CD4-positive, alpha-beta memory T cell (primary cell): ENCODE data around the gene GHDC. TPM values are rescaled to one million over a fixed set of nuclear protein-coding genes. Genes with fewer than 3 reads are reported as not detected.
A peak's percentile ranks its signal among the peaks of the same experiment; 100 is the strongest.
"Not testable (repeated sequence)": the region's sequence is repeated elsewhere in the genome, so short reads cannot be mapped to it uniquely, and the experiment has no call there.

ENCODE experiments used
- CTCF ChIA-PET: fragments of 350-600 bp; sonication (Branson Sonifier 250); formaldehyde crosslinking; loops from one replicate; lab custom pipeline; 2021; ENCODE audit warnings: inconsistent platforms; ENCODE audit not compliant: partially characterized antibody; lab: Charles Lee
- POLR2A ChIA-PET: fragments of 350-600 bp; sonication (Branson Sonifier 250); formaldehyde crosslinking; loops from one replicate; lab custom pipeline; 2021; ENCODE audit not compliant: partially characterized antibody; lab: Charles Lee
- DNase-seq, 5 donors: peaks; one replicate each; pipeline versions ENCODE4 v3.0.0 to v3.0.0-alpha.2; 2020 to 2022; ENCODE audit warnings: mixed read lengths in 1 of 5
- H3K27ac ChIP-seq: one replicate; pipeline ENCODE4 v1.7.0; 2013; ENCODE audit warnings: low read depth, low read length
- H3K27me3 ChIP-seq: 2 replicates; pipeline ENCODE4 v1.7.0; 2013; ENCODE audit warnings: mild to moderate bottlenecking, low read length, moderate library complexity; ENCODE audit not compliant: insufficient read depth
- H3K36me3 ChIP-seq: 2 replicates; pipeline ENCODE4 v1.7.0; 2013; ENCODE audit warnings: mild to moderate bottlenecking, low read length, moderate library complexity; ENCODE audit not compliant: insufficient read depth
- H3K4me1 ChIP-seq: 2 replicates; pipeline ENCODE4 v1.7.0; 2013; ENCODE audit warnings: mild to moderate bottlenecking, low read length, moderate library complexity; ENCODE audit not compliant: insufficient read depth
- H3K4me3 ChIP-seq, 2 donors: one replicate each; pipeline ENCODE4 v1.7.0; 2013; ENCODE audit warnings: low read length in 2 of 2, mild to moderate bottlenecking in 1 of 2
- H3K9me3 ChIP-seq, 2 donors: one replicate each; pipeline ENCODE4 v1.7.0; 2013; ENCODE audit warnings: low read length in 2 of 2, control low read depth in 1 of 2; ENCODE audit not compliant: control insufficient read depth in 1 of 2
- H3K27ac Mint-ChIP-seq, 7 donors: one replicate each; pipeline ENCODE4 v1.8.0; 2020 to 2021; ENCODE audit warnings: mixed read lengths in 7 of 7, mild to moderate bottlenecking in 6 of 7, inconsistent platforms in 3 of 7, moderate library complexity in 3 of 7
- H3K27me3 Mint-ChIP-seq, 2 donors: one replicate each; pipeline ENCODE4 v1.8.0; 2020 to 2021; ENCODE audit warnings: mixed read lengths in 2 of 2
- H3K36me3 Mint-ChIP-seq, 2 donors: one replicate each; pipeline ENCODE4 v1.8.0; 2020 to 2021; ENCODE audit warnings: mixed read lengths in 2 of 2, inconsistent platforms in 1 of 2, mild to moderate bottlenecking in 1 of 2
- H3K4me1 Mint-ChIP-seq, 4 donors: one replicate each; pipeline ENCODE4 v1.8.0; 2020 to 2021; ENCODE audit warnings: mixed read lengths in 4 of 4, mild to moderate bottlenecking in 1 of 4
- H3K4me3 Mint-ChIP-seq, 8 donors: one replicate each; pipeline ENCODE4 v1.8.0; 2020 to 2021; ENCODE audit warnings: mixed read lengths in 8 of 8, mild to moderate bottlenecking in 7 of 8, moderate library complexity in 6 of 8, inconsistent platforms in 3 of 8
- H3K9me3 Mint-ChIP-seq, 8 donors: one replicate each; pipeline ENCODE4 v1.8.0; 2020 to 2021; ENCODE audit warnings: mixed read lengths in 8 of 8, mild to moderate bottlenecking in 5 of 8, inconsistent platforms in 3 of 8, moderate library complexity in 1 of 8
- intact Hi-C: fragments of 100-400 bp; cut with micrococcal nuclease; formaldehyde crosslinking; loops from one replicate; pipeline ENCODE4 v1.15.1; 2023
- polyA plus RNA-seq, 2 donors: library from polyadenylated mRNA; unstranded; fragments of 300-500 nt; fragmentation: Illumina TruSeq; gene quantifications; one replicate each; pipeline ENCODE4 v1.2.3, GENCODE V29; 2021
- total RNA-seq, 2 experiments: library from RNA; stranded (reverse); gene quantifications; one replicate each; pipeline ENCODE4 v1.2.3, GENCODE V29; 2021

GHDC gene
- total and polyA plus RNA-seq, 4 experiments from 2014 or later: 12.9 to 25.3 (median 20.9) TPM

- Histone ChIP-seq H3K4me3 (no peak overlapping the region), H3K27ac (no peak overlapping the region), H3K36me3 (peaks cover 64% of the 10 kb centered on the region), H3K27me3 (no peaks in the 10 kb centered on the region), H3K9me3 (no peaks in the 10 kb centered on the region), H3K4me1 (no peaks in the 10 kb centered on the region)
- Mint-ChIP-seq H3K27ac (peak overlapping the region in 1 of 7 donors; percentile 81), H3K27me3 (no peaks in the 10 kb centered on the region), H3K9me3 (no peaks in the 10 kb centered on the region), H3K36me3 (peaks cover 42 to 64% of the 10 kb centered on the region in 2 donors), H3K4me3 (no peak overlapping the region), H3K4me1 (peaks cover 0 to 1% (median 0%) of the 10 kb centered on the region in 4 donors)
- intact Hi-C loops: no loop called here
- ChIA-PET POLR2A (interaction anchor here (0.9 kb wide), 1 partner anchor 12 kb away, joined by 3 read pairs; no protein-coding TSS in a partner anchor), CTCF (interaction anchor here (2.4 kb wide), 1 partner anchor 12 kb away, joined by 10 read pairs; no protein-coding TSS in a partner anchor)
- no peak for DNase-seq
These were observed 15.8 kb upstream of the GHDC start for GRCh38 chr17:42210046-42210445.

GRCh38 chr17:42206153-42206612 is 11.9 kb upstream of the GHDC start:
- H3K9me3 Mint-ChIP-seq, H3K4me1 ChIP-seq, H3K4me3 ChIP-seq, H3K4me3 Mint-ChIP-seq, H3K4me1 Mint-ChIP-seq, H3K9me3 ChIP-seq, POLR2A ChIA-PET, H3K27me3 ChIP-seq, H3K27me3 Mint-ChIP-seq, intact Hi-C loops, DNase-seq, H3K27ac ChIP-seq: not testable (repeated sequence)
- peaks cover 56 to 73% of the 10 kb centered on the region in 2 donors for H3K36me3 Mint-ChIP-seq
- CTCF ChIA-PET: interaction anchor here (1.4 to 2.0 kb wide), 2 partner anchors 16 kb away, joined by 5 read pairs; no protein-coding TSS in a partner anchor
- peaks cover 66% of the 10 kb centered on the region for H3K36me3 ChIP-seq
- H3K27ac Mint-ChIP-seq: peak overlapping the region in 5 of 7 donors; percentile 12 to 66 (median 43)

- H3K36me3 Mint-ChIP-seq: peaks cover 45 to 68% of the 10 kb centered on the region in 2 donors
- POLR2A ChIA-PET: no interaction called here
- no peaks in the 10 kb centered on the region for H3K9me3 Mint-ChIP-seq
These were observed 9.1 kb upstream of the GHDC start for GRCh38 chr17:42203354-42203753.

GRCh38 chr17:42202696-42203095 is 8.4 kb upstream of the GHDC start:
- Mint-ChIP-seq H3K27me3 (no peaks in the 10 kb centered on the region), H3K9me3 (no peaks in the 10 kb centered on the region), H3K36me3 (peaks cover 44 to 68% of the 10 kb centered on the region in 2 donors), H3K4me1 (peaks cover 0 to 7% (median 3%) of the 10 kb centered on the region in 4 donors), H3K4me3 (no peak overlapping the region), H3K27ac (peak overlapping the region in 1 of 7 donors; percentile 53)
- Histone ChIP-seq H3K4me1 (no peaks in the 10 kb centered on the region), H3K27me3 (no peaks in the 10 kb centered on the region), H3K27ac (no peak overlapping the region), H3K4me3 (no peak overlapping the region), H3K9me3 (no peaks in the 10 kb centered on the region), H3K36me3 (peaks cover 57% of the 10 kb centered on the region)
- CTCF ChIA-PET: no interaction called here
- intact Hi-C loops: no loop called here
- POLR2A ChIA-PET: interaction anchor here (1.1 to 1.2 kb wide), 2 partner anchors 20 to 73 kb away, joined by 4 read pairs; no protein-coding TSS in a partner anchor
- no peak for DNase-seq

More at GRCh38 chr17:42203354-42203753, 9.1 kb upstream of the GHDC start:
- no peak overlapping the region for H3K27ac ChIP-seq
- no peaks in the 10 kb centered on the region for H3K27me3 Mint-ChIP-seq
- peaks cover 0 to 7% (median 3%) of the 10 kb centered on the region in 4 donors for H3K4me1 Mint-ChIP-seq
- H3K4me1 ChIP-seq: no peaks in the 10 kb centered on the region
- no peaks in the 10 kb centered on the region for H3K27me3 ChIP-seq
- CTCF ChIA-PET: interaction anchor here (0.6 kb wide), 1 partner anchor 19 kb away, joined by 3 read pairs; no protein-coding TSS in a partner anchor
- intact Hi-C loops: no loop called here
- no peak for DNase-seq
- H3K9me3 ChIP-seq: no peaks in the 10 kb centered on the region
- no peak overlapping the region for H3K4me3 ChIP-seq
- H3K36me3 ChIP-seq: peaks cover 57% of the 10 kb centered on the region
- H3K27ac Mint-ChIP-seq: peak overlapping the region in 3 of 7 donors; percentile 12 to 47 (median 19)
- no peak overlapping the region for H3K4me3 Mint-ChIP-seq

- Histone ChIP-seq H3K9me3 (no peaks in the 10 kb centered on the region), H3K27me3 (no peaks in the 10 kb centered on the region), H3K27ac (no peak overlapping the region), H3K4me1 (no peaks in the 10 kb centered on the region), H3K4me3 (no peak overlapping the region), H3K36me3 (peaks cover 53% of the 10 kb centered on the region)
- Mint-ChIP-seq H3K4me3 (no peak overlapping the region), H3K9me3 (no peaks in the 10 kb centered on the region), H3K27me3 (no peaks in the 10 kb centered on the region), H3K36me3 (peaks cover 39 to 63% of the 10 kb centered on the region in 2 donors), H3K4me1 (peaks cover 0 to 7% (median 3%) of the 10 kb centered on the region in 4 donors), H3K27ac (peak overlapping the region in 1 of 7 donors; percentile 76)
- ChIA-PET CTCF (no interaction called here), POLR2A (interaction anchor here (1.1 to 1.2 kb wide), 2 partner anchors 20 to 73 kb away, joined by 4 read pairs; no protein-coding TSS in a partner anchor)
- intact Hi-C loops: no loop called here
- DNase-seq: no peak
These were observed 7.9 kb upstream of the GHDC start for GRCh38 chr17:42202159-42202558.

- H3K9me3 ChIP-seq: no peaks in the 10 kb centered on the region
- H3K4me1 Mint-ChIP-seq: peaks cover 0 to 8% (median 4%) of the 10 kb centered on the region in 4 donors
- H3K27ac Mint-ChIP-seq: peak overlapping the region in 1 of 7 donors; percentile 70
- H3K27ac ChIP-seq: no peak overlapping the region
- no peaks in the 10 kb centered on the region for H3K27me3 Mint-ChIP-seq
- H3K9me3 Mint-ChIP-seq: no peaks in the 10 kb centered on the region
- ChIA-PET CTCF (interaction anchor here (1.9 kb wide), 1 partner anchor 21 kb away, joined by 11 read pairs; no protein-coding TSS in a partner anchor), POLR2A (interaction anchor here (1.2 kb wide), 1 partner anchor 21 kb away, joined by 4 read pairs; no protein-coding TSS in a partner anchor)
- H3K4me1 ChIP-seq: no peaks in the 10 kb centered on the region
- H3K27me3 ChIP-seq: no peaks in the 10 kb centered on the region
- H3K36me3 ChIP-seq: peaks cover 52% of the 10 kb centered on the region
- DNase-seq: no peak
- H3K4me3 ChIP-seq: no peak overlapping the region
- no peak overlapping the region for H3K4me3 Mint-ChIP-seq
- H3K36me3 Mint-ChIP-seq: peaks cover 38 to 61% of the 10 kb centered on the region in 2 donors
- intact Hi-C loops: no loop called here
These were observed 7.1 kb upstream of the GHDC start for GRCh38 chr17:42201458-42201772.

- Mint-ChIP-seq H3K4me3 (no peak overlapping the region), H3K9me3 (no peaks in the 10 kb centered on the region), H3K4me1 (peaks cover 0 to 8% (median 4%) of the 10 kb centered on the region in 4 donors), H3K27me3 (no peaks in the 10 kb centered on the region), H3K36me3 (peaks cover 34 to 56% of the 10 kb centered on the region in 2 donors), H3K27ac (peak overlapping the region in 1 of 7 donors; percentile 60)
- H3K4me3 ChIP-seq: no peak overlapping the region
- intact Hi-C loops: no loop called here
- H3K36me3 ChIP-seq: peaks cover 51% of the 10 kb centered on the region
- no peaks in the 10 kb centered on the region for H3K4me1 ChIP-seq
- H3K27ac ChIP-seq: no peak overlapping the region
- no peak for DNase-seq
- H3K27me3 ChIP-seq: no peaks in the 10 kb centered on the region
- ChIA-PET CTCF (interaction anchor here (0.5 to 1.9 kb wide), 2 partner anchors 21 to 173 kb away, joined by 3 to 11 read pairs; no protein-coding TSS in a partner anchor), POLR2A (interaction anchor here (1.5 kb wide), 1 partner anchor 19 kb away, joined by 3 read pairs; the partner anchor contains the start of gene KCNH4)
- H3K9me3 ChIP-seq: no peaks in the 10 kb centered on the region
These were observed 6.6 kb upstream of the GHDC start for GRCh38 chr17:42200706-42201457.
